H9 (cell line): ENCODE data around the gene TRUB2. TPM values are rescaled to one million over a fixed set of nuclear protein-coding genes. Genes with fewer than 3 reads are reported as not detected.
A peak's percentile ranks its signal among the peaks of the same experiment; 100 is the strongest.

Source experiments
- DNase-seq: peaks from one replicate; pipeline ENCODE4 v3.0.0-alpha.2; 2017
- H2AFZ ChIP-seq: one replicate; pipeline ENCODE4 v1.6.1; 2013; ENCODE audit warnings: mild to moderate bottlenecking, low read length, control low read depth, moderate library complexity
- H2AK5ac ChIP-seq: 2 replicates; pipeline ENCODE4 v1.6.1; 2013; ENCODE audit warnings: low read length, control low read depth, mixed read lengths; ENCODE audit not compliant: insufficient read length
- H2BK120ac ChIP-seq: one replicate; pipeline ENCODE4 v1.6.1; 2013; ENCODE audit warnings: low read depth, mild to moderate bottlenecking, low read length, control low read depth, inconsistent platforms; ENCODE audit not compliant: poor library complexity, severe bottlenecking
- H2BK12ac ChIP-seq: 2 replicates; pipeline ENCODE4 v1.6.1; 2013; ENCODE audit warnings: low read length, control low read depth, mixed read lengths, low read depth; ENCODE audit not compliant: insufficient read length
- H2BK15ac ChIP-seq: 2 replicates; pipeline ENCODE4 v1.6.1; 2013; ENCODE audit warnings: low read depth, low read length, control low read depth
- H2BK20ac ChIP-seq: one replicate; pipeline ENCODE4 v1.6.1; 2013; ENCODE audit warnings: low read depth, mild to moderate bottlenecking, low read length, control low read depth, inconsistent platforms; ENCODE audit not compliant: poor library complexity, severe bottlenecking
- H2BK5ac ChIP-seq: 2 replicates; pipeline ENCODE4 v1.6.1; 2013; ENCODE audit warnings: low read length, control low read depth, mixed read lengths; ENCODE audit not compliant: insufficient read length
- H3K14ac ChIP-seq: 2 replicates; pipeline ENCODE4 v1.6.1; 2013; ENCODE audit warnings: low read length, control low read depth; ENCODE audit not compliant: insufficient read depth
- H3K18ac ChIP-seq: 2 replicates; pipeline ENCODE4 v1.6.1; 2013; ENCODE audit warnings: low read depth, mild to moderate bottlenecking, mixed read lengths, low read length, control low read depth; ENCODE audit not compliant: insufficient read length
- H3K23ac ChIP-seq: 2 replicates; pipeline ENCODE4 v1.6.1; 2013; ENCODE audit warnings: low read length, control low read depth, mixed read lengths, low read depth; ENCODE audit not compliant: insufficient read length
- H3K23me2 ChIP-seq: 2 replicates; pipeline ENCODE4 v1.6.1; 2013; ENCODE audit warnings: low read depth, mild to moderate bottlenecking, mixed read lengths, low read length, control low read depth; ENCODE audit not compliant: insufficient read length, poor library complexity, severe bottlenecking
- H3K27ac ChIP-seq: 2 replicates; pipeline ENCODE4 v1.5.1; 2013; ENCODE audit warnings: low read length, control low read depth, mixed read lengths, low read depth; ENCODE audit not compliant: insufficient read length
- H3K27me3 ChIP-seq: 2 replicates; pipeline ENCODE4 v1.6.1; 2013; ENCODE audit warnings: low read length, control low read depth, inconsistent platforms; ENCODE audit not compliant: insufficient read depth
- H3K4ac ChIP-seq: 2 replicates; pipeline ENCODE4 v1.6.1; 2013; ENCODE audit warnings: low read depth, mild to moderate bottlenecking, control low read depth, inconsistent platforms, low read length, moderate library complexity
- H3K4me1 ChIP-seq: 2 replicates; pipeline ENCODE4 v1.6.1; 2013; ENCODE audit warnings: low read length, control low read depth, inconsistent platforms; ENCODE audit not compliant: insufficient read depth
- H3K4me2 ChIP-seq: 2 replicates; pipeline ENCODE4 v1.6.1; 2013; ENCODE audit warnings: low read length, control low read depth, mixed read lengths; ENCODE audit not compliant: insufficient read length, insufficient read depth
- H3K56ac ChIP-seq: 2 replicates; pipeline ENCODE4 v1.6.1; 2013; ENCODE audit warnings: low read depth, mild to moderate bottlenecking, mixed read lengths, low read length, control low read depth; ENCODE audit not compliant: insufficient read length
- H3K79me1 ChIP-seq: 2 replicates; pipeline ENCODE4 v1.6.1; 2013; ENCODE audit warnings: low read depth, mild to moderate bottlenecking, moderate library complexity, low read length, control low read depth, inconsistent platforms; ENCODE audit not compliant: insufficient read depth, poor library complexity, severe bottlenecking
- H3K79me2 ChIP-seq: 2 replicates; pipeline ENCODE4 v1.6.1; 2013; ENCODE audit warnings: low read length, control low read depth, inconsistent platforms; ENCODE audit not compliant: insufficient read depth
- H3K9ac ChIP-seq: 2 replicates; pipeline ENCODE4 v1.6.1; 2013; ENCODE audit warnings: low read length, control low read depth, mixed read lengths; ENCODE audit not compliant: insufficient read length; ENCODE audit errors: extremely low read depth
- H3K9me3 ChIP-seq: one replicate; pipeline ENCODE4 v1.6.1; 2013; ENCODE audit warnings: low read depth, low read length, inconsistent platforms; ENCODE audit not compliant: control insufficient read depth
- H3T11ph ChIP-seq: one replicate; pipeline ENCODE4 v1.6.1; 2013; ENCODE audit warnings: mild to moderate bottlenecking, low read length, control low read depth, inconsistent platforms
- H4K20me1 ChIP-seq: one replicate; pipeline ENCODE4 v1.6.1; 2013; ENCODE audit not compliant: control insufficient read depth, insufficient read length, insufficient read depth
- H4K5ac ChIP-seq: 2 replicates; pipeline ENCODE4 v1.6.1; 2013; ENCODE audit warnings: low read depth, mild to moderate bottlenecking, mixed read lengths, low read length, control low read depth; ENCODE audit not compliant: insufficient read length
- H4K8ac ChIP-seq: replicated peaks from 2 replicates; pipeline ENCODE4 v1.6.1; 2013; ENCODE audit warnings: low read length, control low read depth, mixed read lengths, low read depth; ENCODE audit not compliant: insufficient read length
- H4K91ac ChIP-seq: 2 replicates; pipeline ENCODE4 v1.6.1; 2013; ENCODE audit warnings: low read depth, mild to moderate bottlenecking, moderate library complexity, mixed read lengths, low read length, control low read depth; ENCODE audit not compliant: insufficient read length
- H3K27ac Mint-ChIP-seq, 3 experiments: 2 replicates in 2 of 3; 3 replicates in 1 of 3; pipeline ENCODE4 v1.8.0; 2020 to 2021; ENCODE audit warnings: mixed read lengths in 3 of 3, mild to moderate bottlenecking in 1 of 3, moderate library complexity in 1 of 3
- H3K27me3 Mint-ChIP-seq: 2 replicates; pipeline ENCODE4 v1.8.0; 2021; ENCODE audit warnings: low read depth, mild to moderate bottlenecking, moderate library complexity, mixed read lengths
- H3K36me3 Mint-ChIP-seq, 3 experiments: 2 replicates in 2 of 3; 3 replicates in 1 of 3; pipeline ENCODE4 v1.8.0; 2020 to 2021; ENCODE audit warnings: low read depth in 3 of 3, mixed read lengths in 3 of 3; ENCODE audit not compliant: insufficient read depth in 1 of 3
- H3K4me1 Mint-ChIP-seq, 2 experiments: 2 replicates each; pipeline ENCODE4 v1.8.0; 2020; ENCODE audit warnings: mixed read lengths in 2 of 2
- H3K4me3 Mint-ChIP-seq, 2 experiments: 2 replicates in 1 of 2; 3 replicates in 1 of 2; pipeline ENCODE4 v1.8.0; 2020 to 2021; ENCODE audit warnings: mild to moderate bottlenecking in 2 of 2, mixed read lengths in 2 of 2, moderate library complexity in 1 of 2
- H3K9me3 Mint-ChIP-seq, 2 experiments: 2 replicates in 1 of 2; 3 replicates in 1 of 2; pipeline ENCODE4 v1.8.0; 2020; ENCODE audit warnings: mild to moderate bottlenecking in 2 of 2, mixed read lengths in 2 of 2, moderate library complexity in 1 of 2
- CTCF ChIP-seq: fragments of 200-600 bp; sonication (generic); conservative IDR thresholded peaks from 3 replicates; pipeline ENCODE4 v1.8.0; 2021; ENCODE audit warnings: antibody characterized with exemption, mild to moderate bottlenecking
- WGBS: extraction: QIAGEN DNeasy Blood & Tissue Kit; methylation state at CpG from one replicate; pipeline ENCODE4 v1.1.7; 2013; ENCODE audit warnings: missing lambda C conversion rate, low lambda C conversion rate, mixed read lengths; ENCODE audit not compliant: insufficient read length; ENCODE audit errors: extremely low coverage; 5-methylcytosine and 5-hydroxymethylcytosine counted together
- total RNA-seq: library from RNA; stranded (reverse); gene quantifications from 2 replicates; pipeline ENCODE4 v1.2.1, GENCODE V29; 2021

The TRUB2 gene
- total RNA-seq, 1 experiment from 2014 or later: 38.3 TPM

GRCh38 chr9:128361986-128362646, 39.9 kb upstream of the TRUB2 start:
- H3K27ac Mint-ChIP-seq: no peak overlapping the region
- H3K27ac ChIP-seq: no peak overlapping the region
- peaks cover 68% of the 10 kb centered on the region for H3K27me3 Mint-ChIP-seq
- H3K4me2 ChIP-seq: peak overlapping the region; percentile 0
- H3K9me3 Mint-ChIP-seq: peaks cover 2 to 6% of the 10 kb centered on the region in 2 experiments; a peak in 3 of 5 replicates
- H2BK12ac ChIP-seq: no peak overlapping the region
- no peak overlapping the region for H3K4ac ChIP-seq
- no peaks in the 10 kb centered on the region for H4K20me1 ChIP-seq
- no peak overlapping the region for H4K91ac ChIP-seq
- H4K5ac ChIP-seq: no peak overlapping the region
- peak; percentile 94 for TF ChIP-seq CTCF
- H3K4me3 Mint-ChIP-seq: peak overlapping the region in 1 of 2 experiments; percentile 67; a peak in 2 of 5 replicates
- H3K56ac ChIP-seq: no peak overlapping the region
- no CpG with 5 or more reads among the region's 20 CpGs for WGBS
- H3K79me2 ChIP-seq: no peaks in the 10 kb centered on the region
- no peak overlapping the region for H2BK15ac ChIP-seq
- peak; percentile 88 for DNase-seq
- no peak overlapping the region for H2BK120ac ChIP-seq
- H3K27me3 ChIP-seq: peaks cover 20% of the 10 kb centered on the region; the same call in 1 of the 2 replicates
- H2AK5ac ChIP-seq: no peak overlapping the region
- H3K36me3 Mint-ChIP-seq: peaks cover 0 to 2% (median 0%) of the 10 kb centered on the region in 3 experiments; a peak in 4 of 7 replicates
- H3K23me2 ChIP-seq: no peaks in the 10 kb centered on the region
- no peak overlapping the region for H3K18ac ChIP-seq
- H3K4me1 ChIP-seq: peaks cover 7% of the 10 kb centered on the region; the same call in 1 of the 2 replicates
- no peaks in the 10 kb centered on the region for H3K9me3 ChIP-seq
- no peak overlapping the region for H3K23ac ChIP-seq
- H2BK20ac ChIP-seq: no peak overlapping the region
- no peaks in the 10 kb centered on the region for H3K79me1 ChIP-seq
- H3K14ac ChIP-seq: no peak overlapping the region
- H4K8ac ChIP-seq: no peak overlapping the region
- H3K9ac ChIP-seq: no peak overlapping the region
- peaks cover 14 to 22% of the 10 kb centered on the region in 2 experiments for H3K4me1 Mint-ChIP-seq
- H2AFZ ChIP-seq: no peak overlapping the region
- H2BK5ac ChIP-seq: no peak overlapping the region
- no peak overlapping the region for H3T11ph ChIP-seq
